A673 (cell line): ENCODE results near the gene ARHGEF33.

ENCODE experiments used
- CTCF ChIP-seq: fragments of 300-800, 200-600 bp; sonication (generic); conservative IDR thresholded peaks from 2 replicates; pipeline ENCODE4 v1.5.1; 2017; ENCODE audit warnings: low read depth, mild to moderate bottlenecking, antibody characterized with exemption, low read length, moderate library complexity, mixed read lengths
- EZH2 ChIP-seq: fragments of 200-600 bp; sonication (generic); IDR thresholded peaks from 2 replicates; pipeline ENCODE4 v1.6.1; 2017; ENCODE audit warnings: borderline replicate concordance, low read depth, mild to moderate bottlenecking, mixed read lengths, antibody characterized with exemption, low read length; ENCODE audit not compliant: poor library complexity, severe bottlenecking

GRCh38 chr2:38947241-38948239, 57.9 kb downstream of the ARHGEF33 start:
- peak; percentile 82 for TF ChIP-seq CTCF
- TF ChIP-seq EZH2: no peak
